Smooth muscle cell (in vitro differentiated cells): ENCODE measurements around the gene DDTL. TPM values are rescaled to one million over a fixed set of nuclear protein-coding genes. Genes with fewer than 3 reads are reported as not detected.
A peak's percentile ranks its signal among the peaks of the same experiment; 100 is the strongest.

Experiments used
- DNase-seq: peaks from one replicate; lab custom pipeline; 2025; ENCODE audit not compliant: unreplicated experiment; lab: John Stamatoyannopoulos, UW
- H2AFZ ChIP-seq: fragments of 200-600 bp; sonication (generic); 2 replicates; pipeline ENCODE4 v1.6.0; 2016; ENCODE audit warnings: antibody characterized with exemption, low read depth, mild to moderate bottlenecking
- H3F3A ChIP-seq: fragments of 200-600 bp; sonication (generic); 2 replicates; pipeline ENCODE4 v1.6.0; 2017; ENCODE audit warnings: antibody characterized with exemption, low read depth
- H3K27ac ChIP-seq: fragments of 200-600 bp; sonication (generic); 2 replicates; pipeline ENCODE4 v1.5.1; 2016; ENCODE audit warnings: low read depth, mild to moderate bottlenecking
- H3K27me3 ChIP-seq: fragments of 200-600 bp; sonication (generic); 2 replicates; pipeline ENCODE4 v1.6.1; 2016; ENCODE audit warnings: low read depth, mild to moderate bottlenecking
- H3K36me3 ChIP-seq: fragments of 200-600 bp; sonication (generic); 2 replicates; pipeline ENCODE4 v1.5.1; 2016; ENCODE audit warnings: low read depth
- H3K4me1 ChIP-seq: fragments of 200-600 bp; sonication (generic); 2 replicates; pipeline ENCODE4 v1.5.1; 2016; ENCODE audit warnings: low read depth
- H3K4me2 ChIP-seq: fragments of 200-600 bp; sonication (generic); 2 replicates; pipeline ENCODE4 v1.6.0; 2016; ENCODE audit warnings: mild to moderate bottlenecking
- H3K4me3 ChIP-seq: fragments of 200-600 bp; sonication (generic); 2 replicates; pipeline ENCODE4 v1.5.1; 2016; ENCODE audit warnings: mild to moderate bottlenecking
- H3K79me2 ChIP-seq: fragments of 200-600 bp; sonication (generic); 2 replicates; pipeline ENCODE4 v1.6.0; 2016; ENCODE audit warnings: low read depth, mild to moderate bottlenecking
- H3K9ac ChIP-seq: fragments of 200-600 bp; sonication (generic); 2 replicates; pipeline ENCODE4 v1.6.0; 2016; ENCODE audit warnings: low read depth
- H3K9me3 ChIP-seq: fragments of 200-600 bp; sonication (generic); replicated peaks from 2 replicates; pipeline ENCODE4 v1.5.1; 2016; ENCODE audit warnings: low read depth
- H4K20me1 ChIP-seq: fragments of 200-600 bp; sonication (generic); 2 replicates; pipeline ENCODE4 v1.6.0; 2016; ENCODE audit warnings: low read depth
- CTCF ChIP-seq: fragments of 200-600 bp; sonication (generic); IDR thresholded peaks from 2 replicates; pipeline ENCODE4 v1.5.1; 2017; ENCODE audit warnings: borderline replicate concordance, mild to moderate bottlenecking, antibody characterized with exemption; ENCODE audit not compliant: insufficient read depth, poor library complexity, severe bottlenecking
- WGBS: methylation state at CpG from one replicate; pipeline ENCODE4 v1.1.7; 2016; ENCODE audit warnings: low lambda C conversion rate; 5-methylcytosine and 5-hydroxymethylcytosine counted together
- polyA plus RNA-seq: library from polyadenylated mRNA; unstranded; fragments of >200 nt; fragmentation: Nextera tagmentation; extraction: Ambion mirVana; gene quantifications from 2 replicates; pipeline ENCODE4 v1.2.1, GENCODE V29; 2016
- total RNA-seq: library from RNA; depleted of rRNA; stranded (reverse); fragments of >200 nt; gene quantifications from 2 replicates; pipeline ENCODE4 v1.2.3, GENCODE V29; 2014

Gene DDTL
- total and polyA plus RNA-seq, 2 experiments from 2014 or later, result 0.24 TPM; not detected in 1

- Histone ChIP-seq H4K20me1 (peaks cover 28% of the 10 kb centered on the region), H3K27ac (peak overlapping the region; percentile 70), H3K27me3 (no peaks in the 10 kb centered on the region), H3K9ac (peak overlapping the region; percentile 82), H3K79me2 (peaks cover 50% of the 10 kb centered on the region), H3K36me3 (no peaks in the 10 kb centered on the region), H3K4me3 (peak overlapping the region; percentile 90), H3F3A (peaks cover 8% of the 10 kb centered on the region), H2AFZ (peak overlapping the region; percentile 99), H3K4me1 (peaks cover 12% of the 10 kb centered on the region), H3K9me3 (no peaks in the 10 kb centered on the region), H3K4me2 (peak overlapping the region; percentile 93)
- WGBS, result 5% methylated on average over 10 of the region's 10 CpGs
- TF ChIP-seq CTCF, result no peak
- DNase-seq, result no peak
These were observed 45.0 kb downstream of the DDTL start for GRCh38 chr22:24011735-24012068.

DNA sequence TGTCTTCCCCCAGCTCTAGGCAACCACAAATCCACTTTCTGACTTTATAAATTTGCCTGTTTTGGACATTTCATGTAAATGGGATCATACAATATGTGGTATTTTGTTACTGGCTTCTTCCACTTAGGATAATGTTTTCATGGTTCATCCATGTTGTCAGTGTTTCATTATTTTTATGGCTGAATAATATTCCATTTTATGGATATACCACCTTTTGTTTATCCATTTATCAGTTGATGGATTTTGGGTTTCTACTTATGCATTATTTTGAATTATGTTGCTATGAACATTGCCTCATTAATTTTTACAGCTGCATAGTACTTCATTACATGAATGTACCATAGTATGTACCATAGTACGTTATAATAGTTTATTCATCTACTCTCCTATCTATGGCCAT lies 49.5 kb downstream of the DDTL start:
- H3K9ac ChIP-seq, result no peak overlapping the region
- no peak overlapping the region for H2AFZ ChIP-seq
- no peak overlapping the region for H3K4me2 ChIP-seq
- H3K27me3 ChIP-seq, result no peaks in the 10 kb centered on the region
- no peak overlapping the region for H3K4me3 ChIP-seq
- peaks cover 7% of the 10 kb centered on the region for H3K4me1 ChIP-seq
- H3K79me2 ChIP-seq, result peaks cover 92% of the 10 kb centered on the region
- H3F3A ChIP-seq, result no peaks in the 10 kb centered on the region
- no peaks in the 10 kb centered on the region for H3K9me3 ChIP-seq
- H3K27ac ChIP-seq, result no peak overlapping the region
- TF ChIP-seq CTCF, result no peak
- H3K36me3 ChIP-seq, result no peaks in the 10 kb centered on the region
- WGBS, result 93% methylated on average over 1 of the region's 1 CpG
- H4K20me1 ChIP-seq, result peaks cover 73% of the 10 kb centered on the region
- no peak for DNase-seq

DNA sequence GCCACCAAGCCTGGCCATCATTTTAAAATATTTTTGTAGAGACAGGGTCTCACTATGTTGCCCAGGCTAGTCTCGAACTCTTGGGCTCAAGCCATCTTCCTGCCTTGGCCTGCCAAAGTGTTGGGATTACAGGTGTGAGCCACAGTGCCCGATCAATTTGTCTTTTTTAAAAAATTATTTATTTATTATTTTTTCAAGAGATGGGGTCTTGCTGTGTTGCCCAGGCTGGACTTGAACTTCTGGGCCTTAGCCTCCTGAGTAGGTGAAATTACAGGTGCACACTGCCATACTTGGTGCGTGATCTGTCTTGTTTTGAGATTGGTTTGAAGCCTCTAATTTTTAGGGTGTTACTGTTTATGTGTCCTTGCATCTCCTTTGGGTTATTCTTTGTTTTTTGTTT lies 54.6 kb downstream of the DDTL start:
- 98% methylated on average over 3 of the region's 3 CpGs for WGBS
- no peak overlapping the region for H3K9ac ChIP-seq
- no peak overlapping the region for H3K27ac ChIP-seq
- no peak overlapping the region for H3K4me3 ChIP-seq
- no peak overlapping the region for H2AFZ ChIP-seq
- H3F3A ChIP-seq, result no peaks in the 10 kb centered on the region
- no peaks in the 10 kb centered on the region for H3K27me3 ChIP-seq
- no peak overlapping the region for H3K4me2 ChIP-seq
- peaks cover 75% of the 10 kb centered on the region for H3K79me2 ChIP-seq
- H3K36me3 ChIP-seq, result no peaks in the 10 kb centered on the region
- DNase-seq, result no peak
- TF ChIP-seq CTCF, result no peak
- no peaks in the 10 kb centered on the region for H3K4me1 ChIP-seq
- peaks cover 100% of the 10 kb centered on the region for H4K20me1 ChIP-seq
- H3K9me3 ChIP-seq, result no peaks in the 10 kb centered on the region

Other genes with a start within 250 kb of the DDTL start
- gene ZNF70, start 215.8 kb upstream of the DDTL start, total RNA-seq, result 6.9 and 7.5 TPM in 2 replicates
- 2.1 and 2.4 TPM in 2 replicates for gene ZNF70, start 215.8 kb upstream of the DDTL start, polyA plus RNA-seq
- gene VPREB3, start 212.5 kb upstream of the DDTL start, total RNA-seq, result not detected in 2 replicates
- 0.66 TPM in 1 of 2 replicates, not detected in the other for gene VPREB3, start 212.5 kb upstream of the DDTL start, polyA plus RNA-seq
- gene C22orf15, start 203.9 kb upstream of the DDTL start, total RNA-seq, result not detected in 2 replicates
- 0.57 and 1.5 TPM in 2 replicates for gene C22orf15, start 203.9 kb upstream of the DDTL start, polyA plus RNA-seq
- 4.9 and 6.0 TPM in 2 replicates for gene CHCHD10, start 198.9 kb upstream of the DDTL start, total RNA-seq
- gene CHCHD10, start 198.9 kb upstream of the DDTL start, polyA plus RNA-seq, result 53.1 and 57.6 TPM in 2 replicates
- 10.9 and 17.4 TPM in 2 replicates for gene MMP11, start 194.0 kb upstream of the DDTL start, total RNA-seq
- 25.1 and 30.6 TPM in 2 replicates for gene MMP11, start 194.0 kb upstream of the DDTL start, polyA plus RNA-seq
- 65.8 and 93.4 TPM in 2 replicates for gene SMARCB1, start 179.9 kb upstream of the DDTL start, total RNA-seq
- gene SMARCB1, start 179.9 kb upstream of the DDTL start, polyA plus RNA-seq, result 93.8 and 124 TPM in 2 replicates
- 0.40 and 0.63 TPM in 2 replicates for gene DERL3, start 127.9 kb upstream of the DDTL start, total RNA-seq
- 2.0 and 4.2 TPM in 2 replicates for gene DERL3, start 127.9 kb upstream of the DDTL start, polyA plus RNA-seq
- 1.5 and 9.5 TPM in 2 replicates for gene SLC2A11, start 109.0 kb upstream of the DDTL start, total RNA-seq
- gene SLC2A11, start 109.0 kb upstream of the DDTL start, polyA plus RNA-seq, result 3.5 and 6.3 TPM in 2 replicates
- gene MIF, start 72.5 kb upstream of the DDTL start, total RNA-seq, result 412 and 445 TPM in 2 replicates
- gene MIF, start 72.5 kb upstream of the DDTL start, polyA plus RNA-seq, result 2,922 and 3,116 TPM in 2 replicates
- gene GSTT2B, start 5.7 kb upstream of the DDTL start, total RNA-seq, result 1.3 TPM in 1 of 2 replicates, not detected in the other
- gene GSTT2B, start 5.7 kb upstream of the DDTL start, polyA plus RNA-seq, result 2.0 and 4.8 TPM in 2 replicates
- 54.7 and 57.8 TPM in 2 replicates for gene DDT, start 7.6 kb downstream of the DDTL start, total RNA-seq
- gene DDT, start 7.6 kb downstream of the DDTL start, polyA plus RNA-seq, result 115 and 119 TPM in 2 replicates
- 3.1 TPM in 1 of 2 replicates, not detected in the other for gene GSTT2, start 13.2 kb downstream of the DDTL start, total RNA-seq
- 0.27 and 0.37 TPM in 2 replicates for gene GSTT2, start 13.2 kb downstream of the DDTL start, polyA plus RNA-seq
- gene GSTT4, start 38.6 kb downstream of the DDTL start, total RNA-seq, result not detected in 2 replicates
- not detected in 2 replicates for gene GSTT4, start 38.6 kb downstream of the DDTL start, polyA plus RNA-seq
- 27.9 and 31.1 TPM in 2 replicates for gene CABIN1, start 44.4 kb downstream of the DDTL start, total RNA-seq
- gene CABIN1, start 44.4 kb downstream of the DDTL start, polyA plus RNA-seq, result 16.2 and 22.4 TPM in 2 replicates
- 1.1 and 1.5 TPM in 2 replicates for gene SUSD2, start 214.6 kb downstream of the DDTL start, total RNA-seq
- 0.24 and 1.2 TPM in 2 replicates for gene SUSD2, start 214.6 kb downstream of the DDTL start, polyA plus RNA-seq